ENCODE data around the gene PRKCZ. TPM values are rescaled to one million over a fixed set of nuclear protein-coding genes. Genes with fewer than 3 reads are reported as not detected.

Gene PRKCZ
- total and polyA plus RNA-seq, 9 of the 15 experiments (the other 6 are each of a cell fraction or from before 2014, with no cell fraction given): 0.07 to 3.1 (median 1.3) TPM

GRCh38 chr1:2172551-2173146 lies 122.4 kb downstream of the PRKCZ start:
- Histone ChIP-seq H3K4me2 (ENCODE audit: insufficient read depth, low read length) (peak overlapping the region; percentile 15), H3K27me3 (ENCODE audit: control insufficient read depth in 2 of 2, insufficient read depth in 2 of 2, low read length in 2 of 2) (peaks cover 28 to 60% of the 10 kb centered on the region in 2 experiments), H3K9ac (ENCODE audit: insufficient read depth in 1 of 2, low read depth in 2 of 2, low read length in 2 of 2) (no peak overlapping the region), H3K79me2 (ENCODE audit: control insufficient read depth, insufficient read depth, low read length) (no peaks in the 10 kb centered on the region), H4K20me1 (replicated peaks; ENCODE audit: control insufficient read depth, insufficient read depth, low read length) (no peaks in the 10 kb centered on the region; the same call in 1 of the 2 replicates), H3K27ac (ENCODE audit: extremely low read depth, low read depth, low read length) (no peak overlapping the region), H3K9me1 (ENCODE audit: control insufficient read depth, insufficient read depth, low read length) (peaks cover 6% of the 10 kb centered on the region), H3K9me3 (replicated peaks; ENCODE audit: control insufficient read depth, insufficient read depth, low read depth, low read length) (no peaks in the 10 kb centered on the region), H2AFZ (ENCODE audit: low read depth, low read length) (no peak overlapping the region), H3K36me3 (ENCODE audit: control insufficient read depth, insufficient read depth, low read length) (no peaks in the 10 kb centered on the region), H3K4me3 (no peak overlapping the region), H3K4me1 (replicated peaks in 1 of 2; ENCODE audit: control insufficient read depth in 2 of 2, insufficient read depth in 2 of 2, low read length in 2 of 2) (peaks cover 25 to 66% of the 10 kb centered on the region in 2 experiments)
- no peak for FAIRE-seq
- 12% methylated on average over 33 of the region's 33 CpGs for WGBS (ENCODE audit: insufficient coverage, low coverage, missing lambda C conversion rate)
- no peak for DNase-seq (ENCODE audit: extremely low read depth in 1 of 4, low spot score in 3 of 4)
- in situ Hi-C loops (cut with MboI) (no loop called here), intact Hi-C loops (cut with micrococcal nuclease) (no loop called here)
- peak; percentile 30; the same call in 1 of the 2 replicates for TF ChIP-seq USF1 (CRISPR knock-in tag; IDR thresholded peaks at IDR 0.05)
- 0 out of 2 replicates have a peak, but pooled peaks have one; percentile 32 for TF ChIP-seq CBFB (CRISPR knock-in tag; IDR thresholded peaks at IDR 0.05)
- TF ChIP-seq ILK (tag; IDR thresholded peaks at IDR 0.05; ENCODE audit: borderline replicate concordance, low read depth): no peak
- no peak for TF ChIP-seq ETS1 (conservative IDR thresholded peaks at IDR 0.05; ENCODE audit: control insufficient read depth, low read depth, low read length)
- TF ChIP-seq SAFB (IDR thresholded peaks at IDR 0.05; ENCODE audit: borderline replicate concordance, low read depth, low read length): peak; percentile 67; the same call in 1 of the 2 replicates
- TF ChIP-seq THRAP3 (IDR thresholded peaks at IDR 0.05; ENCODE audit: borderline replicate concordance): no peak
- TF ChIP-seq SOX6 (IDR thresholded peaks at IDR 0.05): no peak
- peak; percentile 34 for TF ChIP-seq HMGN3 (IDR thresholded peaks at IDR 0.05; ENCODE audit: borderline replicate concordance, extremely low read depth, insufficient read length, low read depth, low read length)
- TF ChIP-seq FOXJ2 (tag; IDR thresholded peaks at IDR 0.05): no peak
- TF ChIP-seq DEAF1 (CRISPR knock-in tag; IDR thresholded peaks at IDR 0.05): no peak
- TF ChIP-seq SRF (CRISPR knock-in tag; IDR thresholded peaks at IDR 0.05): no peak
- TF ChIP-seq ARHGAP35 (IDR thresholded peaks at IDR 0.05; ENCODE audit: partially characterized antibody): no peak
- TF ChIP-seq IRF2 (CRISPR knock-in tag; IDR thresholded peaks at IDR 0.05): 0 out of 2 replicates have a peak, but pooled peaks have one; percentile 75
- ChIA-PET POLR2A (no interaction called here), CTCF (ENCODE audit: low intra/inter-chr PET ratio) (no interaction called here)
- no TSS peak for BruUV-seq (replicated peaks)
- no peak for ATAC-seq
